IMR-90 (cell line): ENCODE measurements around the gene SOS1. TPM values are rescaled to one million over a fixed set of nuclear protein-coding genes. Genes with fewer than 3 reads are reported as not detected.

ENCODE experiments used
- ATAC-seq: fragments of 200-7000 bp; cut with Tn5 transposase; 2 replicates; pipeline ENCODE4 v1.9.1; 2020; ENCODE audit warnings: low read depth, mild to moderate bottlenecking, moderate library complexity
- BruUV-seq: library from RNA; stranded (reverse); fragments of 400-500 nt; replicated peaks from 2 replicates; lab custom pipeline; 2021; lab: Mats Ljungman, UMichigan
- CTCF ChIA-PET: fragments of 300-600 bp; formaldehyde crosslinking; extraction: SDS; loops from one replicate; lab custom pipeline; 2021; ENCODE audit warnings: antibody characterized with exemption; lab: Yijun Ruan, JAX
- POLR2A ChIA-PET: fragments of 300-600 bp; sonication (Branson Sonifier 250); formaldehyde crosslinking; loops from one replicate; lab custom pipeline; 2022; ENCODE audit warnings: antibody characterized with exemption; ENCODE audit not compliant: unreplicated experiment; lab: Charles Lee
- DNase-seq: peaks from one replicate; pipeline ENCODE4 v3.0.0; 2013
- H2AFZ ChIP-seq: replicated peaks from 2 replicates; pipeline ENCODE3; 2013; ENCODE audit warnings: low read length, mild to moderate bottlenecking; ENCODE audit not compliant: poor library complexity
- H2AK5ac ChIP-seq: 2 replicates; pipeline ENCODE4 v1.6.1; 2013; ENCODE audit warnings: low read depth, low read length, inconsistent platforms
- H2AK9ac ChIP-seq: replicated peaks from 2 replicates; pipeline ENCODE3; 2013; ENCODE audit warnings: mild to moderate bottlenecking, low read depth, low read length, moderate library complexity; ENCODE audit not compliant: poor library complexity
- H2BK120ac ChIP-seq: 2 replicates; pipeline ENCODE4 v1.6.1; 2013; ENCODE audit warnings: low read depth, low read length, inconsistent platforms
- H2BK15ac ChIP-seq: 3 replicates; pipeline ENCODE4 v1.6.1; 2013; ENCODE audit warnings: low read depth, low read length, inconsistent platforms
- H2BK20ac ChIP-seq: 2 replicates; pipeline ENCODE4 v1.6.1; 2013; ENCODE audit warnings: low read depth, mild to moderate bottlenecking, inconsistent platforms, low read length, moderate library complexity
- H2BK5ac ChIP-seq: 2 replicates; pipeline ENCODE4 v1.6.1; 2013; ENCODE audit warnings: mild to moderate bottlenecking, low read depth, low read length, inconsistent platforms; ENCODE audit not compliant: poor library complexity, severe bottlenecking
- H3K14ac ChIP-seq: replicated peaks from 2 replicates; pipeline ENCODE4 v1.6.1; 2013; ENCODE audit warnings: low read depth, low read length, inconsistent platforms
- H3K18ac ChIP-seq: 2 replicates; pipeline ENCODE4 v1.6.1; 2013; ENCODE audit warnings: low read depth, low read length, control low read depth
- H3K23ac ChIP-seq: 2 replicates; pipeline ENCODE4 v1.6.1; 2013; ENCODE audit warnings: low read depth, low read length, inconsistent platforms
- H3K27ac ChIP-seq: 2 replicates; pipeline ENCODE4 v1.5.1; 2013; ENCODE audit warnings: mild to moderate bottlenecking, control low read depth, low read length; ENCODE audit not compliant: insufficient read depth
- H3K27me3 ChIP-seq: 2 replicates; pipeline ENCODE4 v1.6.1; 2013; ENCODE audit warnings: low read length; ENCODE audit not compliant: control insufficient read depth, insufficient read depth
- H3K36me3 ChIP-seq: 2 replicates; pipeline ENCODE4 v1.6.1; 2013; ENCODE audit warnings: low read length, mixed read lengths; ENCODE audit not compliant: control insufficient read depth, insufficient read depth
- H3K4ac ChIP-seq: 2 replicates; pipeline ENCODE4 v1.6.1; 2013; ENCODE audit warnings: low read depth, low read length, inconsistent platforms
- H3K4me1 ChIP-seq: 2 replicates; pipeline ENCODE4 v1.6.1; 2013; ENCODE audit warnings: low read length, mixed read lengths; ENCODE audit not compliant: control insufficient read depth, insufficient read depth
- H3K4me2 ChIP-seq: 2 replicates; pipeline ENCODE4 v1.6.1; 2013; ENCODE audit warnings: low read depth, mild to moderate bottlenecking, control low read depth, low read length, moderate library complexity
- H3K4me3 ChIP-seq: 2 replicates; pipeline ENCODE4 v1.5.1; 2013; ENCODE audit warnings: low read depth, mild to moderate bottlenecking, control low read depth, low read length, moderate library complexity; ENCODE audit not compliant: insufficient read depth
- H3K56ac ChIP-seq: 2 replicates; pipeline ENCODE4 v1.6.1; 2013; ENCODE audit warnings: low read length, inconsistent platforms; ENCODE audit not compliant: insufficient read depth; ENCODE audit errors: extremely low read depth
- H3K79me1 ChIP-seq, 2 experiments: 2 replicates each; pipeline ENCODE4 v1.6.1; 2013; ENCODE audit warnings: low read length in 2 of 2, inconsistent platforms in 1 of 2, low read depth in 1 of 2
- H3K9ac ChIP-seq: 2 replicates; pipeline ENCODE4 v1.6.1; 2013; ENCODE audit warnings: low read depth, low read length, control low read depth
- H3K9me1 ChIP-seq: 2 replicates; pipeline ENCODE4 v1.6.1; 2013; ENCODE audit warnings: low read length, inconsistent platforms; ENCODE audit not compliant: insufficient read depth
- H3K9me3 ChIP-seq: 2 replicates; pipeline ENCODE4 v1.6.1; 2013; ENCODE audit warnings: low read length; ENCODE audit not compliant: control insufficient read depth, insufficient read depth
- H4K20me1 ChIP-seq: 2 replicates; pipeline ENCODE4 v1.6.1; 2013; ENCODE audit warnings: low read length, inconsistent platforms; ENCODE audit not compliant: insufficient read depth
- H4K5ac ChIP-seq: 2 replicates; pipeline ENCODE4 v1.6.1; 2013; ENCODE audit warnings: mild to moderate bottlenecking, low read depth, low read length, control low read depth
- H4K8ac ChIP-seq, 2 experiments: 2 replicates each; pipeline ENCODE4 v1.6.1; 2013; ENCODE audit warnings: low read depth in 2 of 2, low read length in 2 of 2, control low read depth in 1 of 2, inconsistent platforms in 1 of 2
- H4K91ac ChIP-seq: 2 replicates; pipeline ENCODE4 v1.6.1; 2013; ENCODE audit warnings: low read depth, low read length, inconsistent platforms; ENCODE audit not compliant: insufficient read depth
- BHLHE40 ChIP-seq: fragments of 150-350 bp; IDR thresholded peaks from 2 replicates; pipeline ENCODE4 v1.6.1; 2016; ENCODE audit warnings: mild to moderate bottlenecking, low read depth, low read length
- CEBPB ChIP-seq: IDR thresholded peaks from 2 replicates; pipeline ENCODE4 v1.6.1; 2012; ENCODE audit warnings: low read depth, low read length, improper control_type of control experiment
- CHD1 ChIP-seq: IDR thresholded peaks from 2 replicates; pipeline ENCODE4 v1.6.1; 2012; ENCODE audit warnings: low read depth, low read length, improper control_type of control experiment
- FOS ChIP-seq: fragments of 150-350 bp; IDR thresholded peaks from 2 replicates; pipeline ENCODE4 v1.6.1; 2016; ENCODE audit warnings: low read depth, low read length
- MAFK ChIP-seq: IDR thresholded peaks from 2 replicates; pipeline ENCODE4 v1.6.1; 2012; ENCODE audit warnings: low read depth, low read length, improper control_type of control experiment
- MAZ ChIP-seq: IDR thresholded peaks from 2 replicates; pipeline ENCODE4 v1.6.1; 2012; ENCODE audit warnings: low read depth, mild to moderate bottlenecking, low read length, improper control_type of control experiment, moderate library complexity, borderline replicate concordance
- MXI1 ChIP-seq: IDR thresholded peaks from 2 replicates; pipeline ENCODE4 v1.6.1; 2012; ENCODE audit warnings: low read depth, mild to moderate bottlenecking, low read length, moderate library complexity, borderline replicate concordance
- NFE2L2 ChIP-seq: fragments of 150-350 bp; IDR thresholded peaks from 2 replicates; pipeline ENCODE4 v1.6.1; 2016; ENCODE audit warnings: low read depth, mild to moderate bottlenecking, low read length
- POLR2A ChIP-seq: IDR thresholded peaks from 2 replicates; pipeline ENCODE4 v1.6.1; 2012; ENCODE audit warnings: mild to moderate bottlenecking, low read depth, low read length
- RAD21 ChIP-seq: IDR thresholded peaks from 2 replicates; pipeline ENCODE4 v1.6.1; 2012; ENCODE audit warnings: low read length, improper control_type of control experiment
- RCOR1 ChIP-seq: IDR thresholded peaks from 2 replicates; pipeline ENCODE4 v1.6.1; 2012; ENCODE audit warnings: mild to moderate bottlenecking, low read length, improper control_type of control experiment; ENCODE audit not compliant: insufficient replicate concordance
- RFX5 ChIP-seq: IDR thresholded peaks from 2 replicates; pipeline ENCODE4 v1.8.0; 2012; ENCODE audit warnings: low read depth, mild to moderate bottlenecking, low read length, moderate library complexity
- SMC3 ChIP-seq: fragments of 150-350 bp; IDR thresholded peaks from 2 replicates; pipeline ENCODE4 v1.6.1; 2016; ENCODE audit warnings: low read depth, mild to moderate bottlenecking, antibody characterized with exemption, low read length, moderate library complexity
- WGBS, 2 experiments: methylation state at CpG; one replicate each; pipeline versions ENCODE4 v1.1.5 to v1.1.7; 2013; ENCODE audit warnings: missing lambda C conversion rate in 2 of 2; ENCODE audit not compliant: insufficient read length in 1 of 2; ENCODE audit errors: extremely low coverage in 2 of 2; 5-methylcytosine and 5-hydroxymethylcytosine counted together
- dilution Hi-C: fragments of 300-500 bp; cut with HindIII; formaldehyde crosslinking; loops from one replicate; pipeline ENCODE4 v1.14.3; 2018; ENCODE audit warnings: low sequenced_read_pairs; ENCODE audit not compliant: unreplicated experiment
- in situ Hi-C: fragments of 300-500 bp; cut with MboI; formaldehyde crosslinking; loops from 3 replicates; pipeline ENCODE4 v1.14.3; 2019; ENCODE audit warnings: low sequenced_read_pairs, inconsistent platforms, mixed read lengths
- intact Hi-C: fragments of 100-400 bp; cut with micrococcal nuclease; formaldehyde crosslinking; loops from 2 replicates; pipeline ENCODE4 v1.10.0; 2022
- polyA plus RNA-seq, 3 experiments: library from polyadenylated mRNA; depleted of rRNA; stranded (reverse); fragments of >200 nt; gene quantifications; 2 replicates each; pipeline ENCODE4 v1.2.3, GENCODE V29; 2012; ENCODE audit warnings: low replicate concordance in 1 of 3
- total RNA-seq: library from RNA; depleted of rRNA; stranded (reverse); fragments of >200 nt; gene quantifications from 2 replicates; pipeline ENCODE4 v1.2.3, GENCODE V29; 2012
- TF ChIP-seq, protein P1 (sequence below): conservative IDR thresholded peaks from 2 replicates; pipeline ENCODE4 v1.5.1; 2012; ENCODE audit warnings: mild to moderate bottlenecking, low read depth, low read length, improper control_type of control experiment
- TF ChIP-seq, protein P2 (sequence below): fragments of 150-350 bp; IDR thresholded peaks from 2 replicates; pipeline ENCODE4 v1.6.1; 2016; ENCODE audit warnings: low read depth, mild to moderate bottlenecking, low read length, moderate library complexity, borderline replicate concordance
- TF ChIP-seq, protein P3 (sequence below): fragments of 150-350 bp; IDR thresholded peaks from 2 replicates; pipeline ENCODE4 v1.6.1; 2017; ENCODE audit warnings: mild to moderate bottlenecking, antibody characterized with exemption, low read length, low read depth

The SOS1 gene
- total and polyA plus RNA-seq, 2 of the 4 experiments (the other 2 are of a cell fraction), result 8.2 to 11.2 TPM

DNA sequence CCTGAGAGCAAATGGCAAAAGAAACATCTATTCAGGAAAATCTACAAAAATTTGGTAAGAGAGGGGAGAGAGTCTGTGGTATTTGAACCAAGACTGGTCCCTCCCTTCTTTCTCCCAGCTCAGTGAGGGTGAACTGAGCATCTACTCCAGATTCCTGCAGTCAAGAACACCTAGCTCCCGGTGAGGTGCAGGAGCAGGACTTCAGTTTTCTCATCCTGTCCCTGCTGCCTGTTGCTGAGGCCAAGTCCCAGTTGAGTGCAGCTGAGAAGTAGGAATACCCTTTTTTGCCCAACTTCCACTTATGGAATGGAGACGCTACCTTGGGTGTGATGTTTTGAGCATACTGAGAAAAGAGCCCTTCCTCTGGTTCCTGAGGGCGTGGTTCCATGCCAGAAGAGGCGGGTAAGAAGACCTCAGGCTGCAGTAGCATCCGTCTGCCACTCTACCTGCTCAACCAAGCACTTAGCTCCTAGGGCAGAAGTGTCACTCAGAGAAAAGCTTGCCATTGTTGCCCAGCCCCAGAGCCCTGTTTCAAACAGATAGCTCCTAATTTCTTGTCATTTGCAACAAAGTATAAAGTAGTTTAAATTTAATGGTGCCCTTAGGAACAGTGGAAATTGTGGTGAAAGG lies 112.9 kb downstream of the SOS1 start:
- ChIA-PET CTCF (no interaction called here), POLR2A (no interaction called here)
- BruUV-seq, result no TSS peak
- no peak overlapping the region for H3K9ac ChIP-seq
- dilution Hi-C loops (no loop called here), in situ Hi-C loops (no loop called here), intact Hi-C loops (no loop called here)
- H2BK120ac ChIP-seq, result no peak overlapping the region
- H3K18ac ChIP-seq, result no peak overlapping the region
- H3K4me2 ChIP-seq, result no peak overlapping the region
- H2AK9ac ChIP-seq, result no peak overlapping the region
- no peak overlapping the region for H3K4ac ChIP-seq
- no peak overlapping the region for H2AFZ ChIP-seq
- H3K27me3 ChIP-seq, result no peaks in the 10 kb centered on the region
- no peak overlapping the region for H4K5ac ChIP-seq
- no peak overlapping the region for H3K56ac ChIP-seq
- H2AK5ac ChIP-seq, result no peak overlapping the region
- H4K8ac ChIP-seq, result no peak overlapping the region
- H3K36me3 ChIP-seq, result peaks cover 25% of the 10 kb centered on the region
- H3K4me1 ChIP-seq, result no peaks in the 10 kb centered on the region
- no peak overlapping the region for H3K14ac ChIP-seq
- no peak overlapping the region for H3K27ac ChIP-seq
- no peak overlapping the region for H2BK20ac ChIP-seq
- no CpG with 5 or more reads among the region's 5 CpGs for WGBS, 2 experiments
- H4K91ac ChIP-seq, result no peak overlapping the region
- no peak for TF ChIP-seq BHLHE40
- TF ChIP-seq CEBPB, result no peak
- no peak for TF ChIP-seq POLR2A
- TF ChIP-seq SMC3, result no peak
- no peak for TF ChIP-seq RFX5
- no peak for TF ChIP-seq RCOR1
- TF ChIP-seq MXI1, result no peak
- TF ChIP-seq NFE2L2, result no peak
- TF ChIP-seq RAD21, result no peak
- TF ChIP-seq, protein P1, sequence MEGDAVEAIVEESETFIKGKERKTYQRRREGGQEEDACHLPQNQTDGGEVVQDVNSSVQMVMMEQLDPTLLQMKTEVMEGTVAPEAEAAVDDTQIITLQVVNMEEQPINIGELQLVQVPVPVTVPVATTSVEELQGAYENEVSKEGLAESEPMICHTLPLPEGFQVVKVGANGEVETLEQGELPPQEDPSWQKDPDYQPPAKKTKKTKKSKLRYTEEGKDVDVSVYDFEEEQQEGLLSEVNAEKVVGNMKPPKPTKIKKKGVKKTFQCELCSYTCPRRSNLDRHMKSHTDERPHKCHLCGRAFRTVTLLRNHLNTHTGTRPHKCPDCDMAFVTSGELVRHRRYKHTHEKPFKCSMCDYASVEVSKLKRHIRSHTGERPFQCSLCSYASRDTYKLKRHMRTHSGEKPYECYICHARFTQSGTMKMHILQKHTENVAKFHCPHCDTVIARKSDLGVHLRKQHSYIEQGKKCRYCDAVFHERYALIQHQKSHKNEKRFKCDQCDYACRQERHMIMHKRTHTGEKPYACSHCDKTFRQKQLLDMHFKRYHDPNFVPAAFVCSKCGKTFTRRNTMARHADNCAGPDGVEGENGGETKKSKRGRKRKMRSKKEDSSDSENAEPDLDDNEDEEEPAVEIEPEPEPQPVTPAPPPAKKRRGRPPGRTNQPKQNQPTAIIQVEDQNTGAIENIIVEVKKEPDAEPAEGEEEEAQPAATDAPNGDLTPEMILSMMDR, result no peak
- TF ChIP-seq CHD1, result no peak
- TF ChIP-seq, protein P2, sequence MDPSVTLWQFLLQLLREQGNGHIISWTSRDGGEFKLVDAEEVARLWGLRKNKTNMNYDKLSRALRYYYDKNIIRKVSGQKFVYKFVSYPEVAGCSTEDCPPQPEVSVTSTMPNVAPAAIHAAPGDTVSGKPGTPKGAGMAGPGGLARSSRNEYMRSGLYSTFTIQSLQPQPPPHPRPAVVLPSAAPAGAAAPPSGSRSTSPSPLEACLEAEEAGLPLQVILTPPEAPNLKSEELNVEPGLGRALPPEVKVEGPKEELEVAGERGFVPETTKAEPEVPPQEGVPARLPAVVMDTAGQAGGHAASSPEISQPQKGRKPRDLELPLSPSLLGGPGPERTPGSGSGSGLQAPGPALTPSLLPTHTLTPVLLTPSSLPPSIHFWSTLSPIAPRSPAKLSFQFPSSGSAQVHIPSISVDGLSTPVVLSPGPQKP, result no peak
- TF ChIP-seq MAFK, result no peak
- no peak for TF ChIP-seq MAZ
- TF ChIP-seq, protein P3, sequence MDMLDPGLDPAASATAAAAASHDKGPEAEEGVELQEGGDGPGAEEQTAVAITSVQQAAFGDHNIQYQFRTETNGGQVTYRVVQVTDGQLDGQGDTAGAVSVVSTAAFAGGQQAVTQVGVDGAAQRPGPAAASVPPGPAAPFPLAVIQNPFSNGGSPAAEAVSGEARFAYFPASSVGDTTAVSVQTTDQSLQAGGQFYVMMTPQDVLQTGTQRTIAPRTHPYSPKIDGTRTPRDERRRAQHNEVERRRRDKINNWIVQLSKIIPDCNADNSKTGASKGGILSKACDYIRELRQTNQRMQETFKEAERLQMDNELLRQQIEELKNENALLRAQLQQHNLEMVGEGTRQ, result no peak
- no peak for TF ChIP-seq FOS
- no peak for DNase-seq
- no peaks in the 10 kb centered on the region for H4K20me1 ChIP-seq
- no peak overlapping the region for H3K23ac ChIP-seq
- no peak overlapping the region for H3K4me3 ChIP-seq
- H2BK5ac ChIP-seq, result no peak overlapping the region
- H3K79me1 ChIP-seq, result peaks cover 0 to 8% of the 10 kb centered on the region in 2 experiments; a peak in 1 of 4 replicates
- no peaks in the 10 kb centered on the region for H3K9me3 ChIP-seq
- no peak for ATAC-seq
- no peak overlapping the region for H2BK15ac ChIP-seq
- H3K9me1 ChIP-seq, result peaks cover 7% of the 10 kb centered on the region; the same call in 1 of the 2 replicates
